Middle frontal gyrus (tissue), 1 donor: Measurements from ENCODE around the gene KDM8.

Experiments used
- DNase-seq: peaks from one replicate; pipeline ENCODE4 v3.0.0-alpha.2; 2015; ENCODE audit warnings: low spot score; ENCODE audit errors: extremely low spot score

KDM8 gene

GRCh38 chr16:27268376-27269299 lies 65.3 kb downstream of the KDM8 start, which contains the start of gene NSMCE1:
Gene NSMCE1 (minus strand): TSS chr16:27268772. CDS start chr16:27257570, 11,202 bp downstream.
- DNase-seq = peak; percentile 95

DNA sequence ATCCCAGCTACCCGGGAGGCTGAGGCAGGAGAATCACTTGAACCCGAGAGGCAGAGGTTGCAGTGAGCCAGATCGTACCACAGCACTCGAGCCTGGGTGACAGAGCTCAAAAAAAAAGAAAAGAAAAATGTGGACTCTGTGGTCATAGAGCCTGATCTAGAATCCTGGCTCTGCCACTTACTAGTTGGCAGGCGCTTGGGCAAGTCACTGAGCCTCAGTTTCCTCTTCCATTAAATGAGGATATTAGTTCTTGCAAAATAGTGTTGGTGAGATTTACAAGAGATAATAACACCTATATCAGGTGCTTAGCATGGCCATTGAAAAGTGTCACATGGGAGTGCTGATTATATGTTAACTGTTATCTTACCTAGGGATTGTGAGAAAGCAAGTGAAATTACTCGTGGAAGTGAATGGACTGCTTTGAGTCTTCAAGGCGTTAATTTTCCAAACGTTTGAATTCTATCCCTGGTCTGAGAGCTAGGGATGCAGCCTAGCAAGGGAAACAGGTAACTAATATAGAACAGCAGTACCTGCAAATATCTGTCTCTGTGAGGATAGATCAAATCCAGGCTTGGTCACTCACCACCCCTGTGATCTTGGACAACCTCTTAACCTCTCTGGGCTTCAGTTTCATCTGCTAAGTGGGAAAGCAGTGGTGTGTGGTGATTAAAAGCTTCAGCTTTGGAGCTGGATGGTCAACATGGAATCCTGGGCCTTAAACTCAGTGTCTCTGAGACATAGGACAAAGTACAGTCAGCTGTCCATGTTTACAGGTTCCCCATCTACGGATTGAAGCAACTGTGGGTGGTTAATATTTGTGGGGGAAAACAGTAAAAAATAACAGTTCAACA lies 66.2 kb downstream of the KDM8 start:
- no peak for DNase-seq

DNA sequence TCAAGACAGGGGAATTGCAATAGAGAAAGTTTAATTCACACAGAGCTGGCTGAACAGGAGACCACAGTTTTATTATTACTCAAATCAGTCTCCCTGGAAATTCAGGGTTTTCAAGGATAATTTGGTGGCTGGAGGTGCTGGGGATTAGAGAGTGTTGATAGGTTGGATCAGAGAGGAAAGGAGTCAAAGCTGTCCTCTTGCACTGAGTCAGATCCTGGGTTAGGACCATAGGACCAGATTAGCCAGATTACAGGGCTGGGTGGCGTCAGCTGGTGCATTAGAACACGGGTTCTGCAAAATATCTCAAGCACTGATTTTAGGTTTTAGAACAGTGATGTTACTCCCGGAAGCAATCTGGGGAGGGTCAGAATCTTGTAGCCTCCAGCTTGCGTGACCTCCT lies 67.0 kb downstream of the KDM8 start:
- DNase-seq = no peak
